Measurements from ENCODE around the gene TMEM95. TPM values are rescaled to one million over a fixed set of nuclear protein-coding genes. Genes with fewer than 3 reads are reported as not detected.
A peak's percentile ranks its signal among the peaks of the same experiment; 100 is the strongest.

Gene TMEM95
- total and polyA plus RNA-seq, 4 donors = not detected

GRCh38 chr17:7341842-7342241 lies 13.1 kb upstream of the TMEM95 start:
- no peaks in the 10 kb centered on the region for H3K36me3 ChIP-seq (ENCODE audit: control insufficient read depth, insufficient read depth, low read length)
- DNase-seq (ENCODE audit: low read depth in 4 of 6, low spot score in 6 of 6) = no peak
- H3K4me3 ChIP-seq (ENCODE audit: low read depth, low read length) = no peak overlapping the region
- H3K27me3 ChIP-seq (ENCODE audit: control insufficient read depth, insufficient read depth, low read length) = no peaks in the 10 kb centered on the region
- H3K27ac ChIP-seq (ENCODE audit: low read depth, low read length) = no peak overlapping the region
- peaks cover 2% of the 10 kb centered on the region for H3K4me1 ChIP-seq (ENCODE audit: control insufficient read depth, insufficient read depth, low read length)
- no peaks in the 10 kb centered on the region for H3K9me3 ChIP-seq (ENCODE audit: control insufficient read depth, insufficient read depth, low read length)
- 92% methylated on average over 10 of the region's 13 CpGs for WGBS (ENCODE audit: insufficient coverage)

- Histone ChIP-seq H3K9me3 (ENCODE audit: control insufficient read depth, insufficient read depth, low read length) (no peaks in the 10 kb centered on the region), H3K27ac (ENCODE audit: low read depth, low read length) (no peak overlapping the region), H3K4me3 (ENCODE audit: low read depth, low read length) (no peak overlapping the region), H3K27me3 (ENCODE audit: control insufficient read depth, insufficient read depth, low read length) (no peaks in the 10 kb centered on the region), H3K36me3 (ENCODE audit: control insufficient read depth, insufficient read depth, low read length) (peaks cover 3% of the 10 kb centered on the region), H3K4me1 (ENCODE audit: control insufficient read depth, insufficient read depth, low read length) (peaks cover 2% of the 10 kb centered on the region)
- 82% methylated on average over 15 of the region's 15 CpGs for WGBS (ENCODE audit: insufficient coverage)
- DNase-seq (ENCODE audit: low read depth in 4 of 6, low spot score in 6 of 6) = no peak
Measured at GRCh38 chr17:7343250-7343649, 11.7 kb upstream of the TMEM95 start.

GRCh38 chr17:7346761-7347614 lies 8.0 kb upstream of the TMEM95 start:
- Histone ChIP-seq H3K4me3 (ENCODE audit: low read depth, low read length) (no peak overlapping the region), H3K9me3 (ENCODE audit: control insufficient read depth, insufficient read depth, low read length) (no peaks in the 10 kb centered on the region), H3K27ac (ENCODE audit: low read depth, low read length) (no peak overlapping the region), H3K36me3 (ENCODE audit: control insufficient read depth, insufficient read depth, low read length) (peaks cover 3% of the 10 kb centered on the region), H3K27me3 (ENCODE audit: control insufficient read depth, insufficient read depth, low read length) (no peaks in the 10 kb centered on the region), H3K4me1 (ENCODE audit: control insufficient read depth, insufficient read depth, low read length) (peaks cover 31% of the 10 kb centered on the region)
- DNase-seq (ENCODE audit: low read depth in 4 of 6, low spot score in 6 of 6) = no peak
- WGBS (ENCODE audit: insufficient coverage) = 90% methylated on average over 16 of the region's 18 CpGs

- peaks cover 40% of the 10 kb centered on the region for H3K4me1 ChIP-seq (ENCODE audit: control insufficient read depth, insufficient read depth, low read length)
- WGBS (ENCODE audit: insufficient coverage) = 95% methylated on average over 14 of the region's 19 CpGs
- H3K27me3 ChIP-seq (ENCODE audit: control insufficient read depth, insufficient read depth, low read length) = no peaks in the 10 kb centered on the region
- DNase-seq (ENCODE audit: low read depth in 4 of 6, low spot score in 6 of 6) = no peak
- no peak overlapping the region for H3K27ac ChIP-seq (ENCODE audit: low read depth, low read length)
- no peak overlapping the region for H3K4me3 ChIP-seq (ENCODE audit: low read depth, low read length)
- no peaks in the 10 kb centered on the region for H3K9me3 ChIP-seq (ENCODE audit: control insufficient read depth, insufficient read depth, low read length)
- peaks cover 3% of the 10 kb centered on the region for H3K36me3 ChIP-seq (ENCODE audit: control insufficient read depth, insufficient read depth, low read length)
Measured at GRCh38 chr17:7347630-7348477, 7.1 kb upstream of the TMEM95 start.

GRCh38 chr17:7348478-7349242 lies 6.3 kb upstream of the TMEM95 start:
- Histone ChIP-seq H3K4me1 (ENCODE audit: control insufficient read depth, insufficient read depth, low read length) (peaks cover 48% of the 10 kb centered on the region), H3K4me3 (ENCODE audit: low read depth, low read length) (no peak overlapping the region), H3K9me3 (ENCODE audit: control insufficient read depth, insufficient read depth, low read length) (no peaks in the 10 kb centered on the region), H3K36me3 (ENCODE audit: control insufficient read depth, insufficient read depth, low read length) (peaks cover 9% of the 10 kb centered on the region), H3K27me3 (ENCODE audit: control insufficient read depth, insufficient read depth, low read length) (no peaks in the 10 kb centered on the region), H3K27ac (ENCODE audit: low read depth, low read length) (no peak overlapping the region)
- 66% methylated on average over 17 of the region's 19 CpGs for WGBS (ENCODE audit: insufficient coverage)
- no peak for DNase-seq (ENCODE audit: low read depth in 4 of 6, low spot score in 6 of 6)

- Histone ChIP-seq H3K27ac (ENCODE audit: low read depth, low read length) (peak within 1 kb of the TSS; percentile 99), H3K4me3 (ENCODE audit: low read depth, low read length) (peak within 1 kb of the TSS; percentile 83), H3K36me3 (ENCODE audit: control insufficient read depth, insufficient read depth, low read length) (peaks cover 9% of the 10 kb centered on the region), H3K4me1 (ENCODE audit: control insufficient read depth, insufficient read depth, low read length) (peaks cover 76% of the 10 kb centered on the region), H3K9me3 (ENCODE audit: control insufficient read depth, insufficient read depth, low read length) (no peaks in the 10 kb centered on the region), H3K27me3 (ENCODE audit: control insufficient read depth, insufficient read depth, low read length) (no peaks in the 10 kb centered on the region)
- peak in 4 of 6 donors; percentile 69 to 94 (median 82) for DNase-seq (ENCODE audit: low read depth in 4 of 6, low spot score in 6 of 6)
- WGBS (ENCODE audit: insufficient coverage) = under 1% methylated on average over 91 of the region's 91 CpGs
Measured at GRCh38 chr17:7351665-7352502, 3.1 kb upstream of the TMEM95 start, which contains the start of gene KCTD11. TSS of gene KCTD11 (plus strand) at chr17:7352162.

- Histone ChIP-seq H3K4me1 (ENCODE audit: control insufficient read depth, insufficient read depth, low read length) (peaks cover 76% of the 10 kb centered on the region), H3K36me3 (ENCODE audit: control insufficient read depth, insufficient read depth, low read length) (peaks cover 9% of the 10 kb centered on the region), H3K4me3 (ENCODE audit: low read depth, low read length) (peak overlapping the region; percentile 83), H3K9me3 (ENCODE audit: control insufficient read depth, insufficient read depth, low read length) (no peaks in the 10 kb centered on the region), H3K27ac (ENCODE audit: low read depth, low read length) (peak overlapping the region; percentile 99), H3K27me3 (ENCODE audit: control insufficient read depth, insufficient read depth, low read length) (no peaks in the 10 kb centered on the region)
- no peak for DNase-seq (ENCODE audit: low read depth in 4 of 6, low spot score in 6 of 6)
- WGBS (ENCODE audit: insufficient coverage) = 38% methylated on average over 10 of the region's 10 CpGs
Measured at GRCh38 chr17:7352503-7352889, 2.5 kb upstream of the TMEM95 start.

- no peak for DNase-seq (ENCODE audit: low read depth in 4 of 6, low spot score in 6 of 6)
- no peaks in the 10 kb centered on the region for H3K27me3 ChIP-seq (ENCODE audit: control insufficient read depth, insufficient read depth, low read length)
- no peaks in the 10 kb centered on the region for H3K9me3 ChIP-seq (ENCODE audit: control insufficient read depth, insufficient read depth, low read length)
- peak overlapping the region; percentile 99 for H3K27ac ChIP-seq (ENCODE audit: low read depth, low read length)
- WGBS (ENCODE audit: insufficient coverage) = 90% methylated on average over 34 of the region's 37 CpGs
- peaks cover 76% of the 10 kb centered on the region for H3K4me1 ChIP-seq (ENCODE audit: control insufficient read depth, insufficient read depth, low read length)
- H3K4me3 ChIP-seq (ENCODE audit: low read depth, low read length) = no peak overlapping the region
- peaks cover 8% of the 10 kb centered on the region for H3K36me3 ChIP-seq (ENCODE audit: control insufficient read depth, insufficient read depth, low read length)
Measured at GRCh38 chr17:7352910-7353635, 1.9 kb upstream of the TMEM95 start.

Measured in spinal cord (tissue), 10 donors.